Measurements from ENCODE around the gene CAPN8. TPM values are rescaled to one million over a fixed set of nuclear protein-coding genes. Genes with fewer than 3 reads are reported as not detected.

CAPN8 gene
- total RNA-seq (2022; extraction: Qiagen RNA extraction; ENCODE audit: low read depth), result 0.91 to 1.5 TPM (median 1.1 TPM) in 5 replicates

DNA sequence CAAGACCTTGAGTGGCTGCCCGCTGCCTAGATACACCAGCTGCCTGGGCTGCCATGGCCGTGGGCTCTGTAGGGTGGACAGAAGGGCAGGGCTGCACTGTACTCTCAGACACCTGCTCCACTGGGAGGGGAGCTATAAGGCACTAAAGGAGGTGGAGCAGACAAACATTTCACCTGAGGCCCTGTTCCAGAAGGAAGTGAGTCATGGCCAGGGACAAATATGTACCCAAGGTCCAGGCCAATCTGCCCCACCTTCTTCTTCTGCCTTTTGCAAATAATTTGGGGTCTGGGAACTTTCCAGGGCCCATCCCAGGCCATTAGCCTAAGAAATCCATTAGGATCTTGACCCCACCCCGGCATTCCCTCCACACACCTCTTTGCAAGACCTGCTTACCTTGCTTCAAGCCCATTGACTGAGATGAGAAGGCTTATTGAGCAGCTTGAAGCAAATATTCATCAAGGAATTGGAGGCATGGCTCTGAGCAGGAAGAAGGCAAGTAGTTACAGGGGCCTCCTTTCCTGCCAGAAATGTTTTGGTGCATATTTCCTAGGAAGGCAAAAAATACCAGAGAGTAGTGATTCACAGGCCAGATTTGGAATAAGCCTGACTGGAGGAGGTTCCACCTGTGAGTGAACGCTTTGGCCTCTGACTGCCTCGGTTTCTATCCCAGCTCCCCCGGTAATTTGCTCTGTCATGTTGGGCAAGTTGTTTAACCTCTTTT is at the start of gene CAPN8:
TSS of gene CAPN8 (minus strand) at position 110 of the 721 bp plus-strand sequence. CDS start at position 55, 55 bp downstream.

DNA sequence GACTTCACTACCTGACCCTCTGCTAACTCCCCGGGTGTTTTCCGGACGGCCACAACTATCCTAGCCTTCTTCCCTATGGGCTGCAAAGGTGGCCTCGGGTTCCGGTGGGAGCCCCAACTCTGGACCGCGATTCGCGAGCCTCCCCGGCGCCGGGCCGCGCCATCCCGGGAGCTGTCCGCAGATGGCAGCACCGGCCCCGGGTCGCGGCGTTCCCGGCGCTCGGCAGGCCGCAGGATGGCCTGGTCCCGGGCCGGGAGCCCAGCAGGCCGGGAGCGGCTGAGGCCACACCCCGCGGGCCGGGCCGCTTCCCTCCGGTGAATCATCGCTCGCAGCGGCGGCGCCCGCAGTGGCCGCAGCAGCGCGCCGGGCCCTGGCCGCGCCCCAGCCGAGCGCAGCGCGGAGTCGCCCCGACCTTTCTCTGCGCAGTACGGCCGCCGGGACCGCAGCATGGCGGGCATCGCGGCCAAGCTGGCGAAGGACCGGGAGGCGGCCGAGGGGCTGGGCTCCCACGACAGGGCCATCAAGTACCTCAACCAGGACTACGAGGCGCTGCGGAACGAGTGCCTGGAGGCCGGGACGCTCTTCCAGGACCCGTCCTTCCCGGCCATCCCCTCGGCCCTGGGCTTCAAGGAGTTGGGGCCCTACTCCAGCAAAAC is 46.8 kb upstream of the CAPN8 start, which contains the start of gene CAPN2:
TSS of gene CAPN2 (plus strand) at position 346 of the 656 bp plus-strand sequence. CDS start at position 448, 102 bp downstream.

Other genes with a start within 250 kb of the CAPN8 start
- gene CAPN2, start 46.8 kb upstream of the CAPN8 start, total RNA-seq (2022; extraction: Qiagen RNA extraction; ENCODE audit: low read depth), result 395 to 429 TPM (median 404 TPM) in 5 replicates
- gene TP53BP2, start 180.2 kb upstream of the CAPN8 start, total RNA-seq (2022; extraction: Qiagen RNA extraction; ENCODE audit: low read depth), result 18.1 to 26.4 TPM (median 24.7 TPM) in 5 replicates